Measurements from ENCODE around the gene PSMB2.
A peak's percentile ranks its signal among the peaks of the same experiment; 100 is the strongest.

The PSMB2 gene

DNA sequence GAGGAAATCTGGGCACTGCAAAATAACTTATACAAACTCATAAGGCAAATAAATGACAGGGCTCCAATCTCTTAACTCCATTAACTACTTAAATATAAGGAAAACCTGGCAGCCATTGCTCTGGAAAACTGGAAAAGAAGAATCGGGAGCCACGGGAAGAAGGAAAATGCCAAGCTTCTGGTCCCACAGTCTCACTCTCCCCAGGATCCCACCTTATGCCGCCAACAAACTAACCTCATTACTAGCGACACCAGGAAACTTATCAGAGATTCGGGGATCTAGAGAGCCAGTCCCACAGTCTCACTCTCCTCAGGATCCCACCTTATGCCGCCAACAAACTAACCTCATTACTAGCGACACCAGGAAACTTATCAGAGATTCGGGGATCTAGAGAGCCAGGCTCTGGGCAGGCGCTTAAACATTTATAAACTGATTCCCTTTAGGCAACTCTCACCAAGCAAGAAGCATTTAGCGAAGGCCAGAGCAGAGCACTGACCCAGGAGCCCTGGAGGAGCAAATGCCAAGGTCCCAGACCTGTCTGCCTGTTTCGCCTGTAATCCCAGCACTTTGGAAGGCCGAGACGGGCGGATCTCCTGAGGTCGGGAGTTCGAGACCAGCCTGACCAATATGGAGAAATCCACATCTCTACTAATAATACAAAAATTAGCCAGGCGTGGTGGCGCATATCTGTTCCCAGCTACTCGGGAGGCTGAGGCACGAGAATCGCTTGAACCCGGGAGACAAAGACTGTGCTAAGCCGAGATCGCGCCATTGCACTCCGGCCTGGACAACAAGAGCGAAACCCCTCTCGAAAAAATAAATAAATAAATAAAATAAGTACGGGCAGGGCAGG lies 720 bp downstream of the PSMB2 start:
- Histone ChIP-seq H4K12ac (ENCODE audit: low read depth, low read length) (peak overlapping the region; percentile 86), H3K27ac (ENCODE audit: low read depth, low read length) (no peak overlapping the region), H3K9ac (ENCODE audit: low read length) (peak overlapping the region; percentile 96), H3K23ac (ENCODE audit: low read length) (no peak overlapping the region), H2BK12ac (ENCODE audit: low read length) (no peak overlapping the region), H3K36me3 (ENCODE audit: control insufficient read depth in 1 of 2, insufficient read depth in 2 of 2, low read length in 2 of 2) (peaks cover 0 to 2% of the 10 kb centered on the region in 2 experiments), H3K79me2 (ENCODE audit: control insufficient read depth, insufficient read depth, low read length, poor library complexity) (peaks cover 9% of the 10 kb centered on the region), H3K9me3 (ENCODE audit: insufficient read depth, low read depth, low read length) (no peaks in the 10 kb centered on the region), H4K91ac (ENCODE audit: low read depth, low read length) (peak overlapping the region; percentile 91), H3K4ac (ENCODE audit: low read depth, low read length) (peak overlapping the region; percentile 96), H4K8ac (ENCODE audit: low read depth, low read length) (peak overlapping the region; percentile 93), H3K18ac (ENCODE audit: low read length) (peak overlapping the region; percentile 15), H2BK5ac (ENCODE audit: low read depth, low read length, poor library complexity) (peak overlapping the region; percentile 71), H3K4me2 (ENCODE audit: low read length) (peak overlapping the region; percentile 74), H2BK120ac (ENCODE audit: insufficient read depth, low read length, poor library complexity) (peak overlapping the region; percentile 82), H3K79me1 (ENCODE audit: low read length) (peaks cover 9% of the 10 kb centered on the region), H2AK5ac (ENCODE audit: low read length) (peak overlapping the region; percentile 84), H3K4me3 (ENCODE audit: low read depth, low read length) (peak overlapping the region; percentile 92), H3K14ac (ENCODE audit: low read length) (peak overlapping the region; percentile 35), H3K4me1 (ENCODE audit: control insufficient read depth in 1 of 2, insufficient read depth in 2 of 2, low read length in 2 of 2) (no peaks in the 10 kb centered on the region), H3K27me3 (ENCODE audit: insufficient read depth, low read length) (no peaks in the 10 kb centered on the region), H2AFZ (ENCODE audit: insufficient read depth, low read length, poor library complexity) (no peak overlapping the region)
- no CpG with 5 or more reads among the region's 29 CpGs for WGBS (ENCODE audit: extremely low coverage, insufficient coverage, insufficient read length)
- peak in 1 of 2 donors; percentile 2 for DNase-seq

GRCh38 chr1:35637401-35637809 lies 3.9 kb downstream of the PSMB2 start:
- Histone ChIP-seq H3K23ac (ENCODE audit: low read length) (no peak overlapping the region), H2AK5ac (ENCODE audit: low read length) (no peak overlapping the region), H2BK5ac (ENCODE audit: low read depth, low read length, poor library complexity) (no peak overlapping the region), H3K4me2 (ENCODE audit: low read length) (no peak overlapping the region), H2AFZ (ENCODE audit: insufficient read depth, low read length, poor library complexity) (no peak overlapping the region), H3K27ac (ENCODE audit: low read depth, low read length) (no peak overlapping the region), H4K8ac (ENCODE audit: low read depth, low read length) (no peak overlapping the region), H3K9ac (ENCODE audit: low read length) (no peak overlapping the region), H3K9me3 (ENCODE audit: insufficient read depth, low read depth, low read length) (no peaks in the 10 kb centered on the region), H3K14ac (ENCODE audit: low read length) (no peak overlapping the region), H3K18ac (ENCODE audit: low read length) (no peak overlapping the region), H3K4ac (ENCODE audit: low read depth, low read length) (no peak overlapping the region), H3K27me3 (ENCODE audit: insufficient read depth, low read length) (no peaks in the 10 kb centered on the region), H3K79me2 (ENCODE audit: control insufficient read depth, insufficient read depth, low read length, poor library complexity) (peaks cover 9% of the 10 kb centered on the region), H4K12ac (ENCODE audit: low read depth, low read length) (no peak overlapping the region), H3K36me3 (ENCODE audit: control insufficient read depth in 1 of 2, insufficient read depth in 2 of 2, low read length in 2 of 2) (peaks cover 15 to 19% of the 10 kb centered on the region in 2 experiments), H3K79me1 (ENCODE audit: low read length) (peaks cover 9% of the 10 kb centered on the region), H3K4me1 (ENCODE audit: control insufficient read depth in 1 of 2, insufficient read depth in 2 of 2, low read length in 2 of 2) (no peaks in the 10 kb centered on the region), H2BK120ac (ENCODE audit: insufficient read depth, low read length, poor library complexity) (no peak overlapping the region), H4K91ac (ENCODE audit: low read depth, low read length) (no peak overlapping the region), H2BK12ac (ENCODE audit: low read length) (no peak overlapping the region), H3K4me3 (ENCODE audit: low read depth, low read length) (no peak overlapping the region)
- WGBS (ENCODE audit: extremely low coverage, insufficient coverage, insufficient read length): no CpG with 5 or more reads among the region's 1 CpG
- peak; percentile 8 to 86 for DNase-seq

- H3K4ac ChIP-seq (ENCODE audit: low read depth, low read length): no peak overlapping the region
- no peak overlapping the region for H2AK5ac ChIP-seq (ENCODE audit: low read length)
- no peak overlapping the region for H4K12ac ChIP-seq (ENCODE audit: low read depth, low read length)
- no peak overlapping the region for H3K4me3 ChIP-seq (ENCODE audit: low read depth, low read length)
- H3K14ac ChIP-seq (ENCODE audit: low read length): no peak overlapping the region
- no peaks in the 10 kb centered on the region for H3K27me3 ChIP-seq (ENCODE audit: insufficient read depth, low read length)
- H3K4me1 ChIP-seq (ENCODE audit: control insufficient read depth in 1 of 2, insufficient read depth in 2 of 2, low read length in 2 of 2): no peaks in the 10 kb centered on the region
- H3K9ac ChIP-seq (ENCODE audit: low read length): no peak overlapping the region
- no peak overlapping the region for H2BK5ac ChIP-seq (ENCODE audit: low read depth, low read length, poor library complexity)
- no peak overlapping the region for H4K91ac ChIP-seq (ENCODE audit: low read depth, low read length)
- H3K4me2 ChIP-seq (ENCODE audit: low read length): no peak overlapping the region
- no peak overlapping the region for H4K8ac ChIP-seq (ENCODE audit: low read depth, low read length)
- no peaks in the 10 kb centered on the region for H3K79me1 ChIP-seq (ENCODE audit: low read length)
- H3K79me2 ChIP-seq (ENCODE audit: control insufficient read depth, insufficient read depth, low read length, poor library complexity): no peaks in the 10 kb centered on the region
- H3K27ac ChIP-seq (ENCODE audit: low read depth, low read length): no peak overlapping the region
- peak; percentile 6 to 90 for DNase-seq
- no peak overlapping the region for H2BK12ac ChIP-seq (ENCODE audit: low read length)
- no peak overlapping the region for H3K18ac ChIP-seq (ENCODE audit: low read length)
- H3K36me3 ChIP-seq (ENCODE audit: control insufficient read depth in 1 of 2, insufficient read depth in 2 of 2, low read length in 2 of 2): peaks cover 21 to 37% of the 10 kb centered on the region in 2 experiments
- H2BK120ac ChIP-seq (ENCODE audit: insufficient read depth, low read length, poor library complexity): no peak overlapping the region
- no peaks in the 10 kb centered on the region for H3K9me3 ChIP-seq (ENCODE audit: insufficient read depth, low read depth, low read length)
- no peak overlapping the region for H2AFZ ChIP-seq (ENCODE audit: insufficient read depth, low read length, poor library complexity)
- H3K23ac ChIP-seq (ENCODE audit: low read length): no peak overlapping the region
These were observed 7.8 kb downstream of the PSMB2 start for GRCh38 chr1:35633547-35633946.

- Histone ChIP-seq H3K4me3 (ENCODE audit: low read depth, low read length) (no peak overlapping the region), H3K27ac (ENCODE audit: low read depth, low read length) (no peak overlapping the region), H2BK12ac (ENCODE audit: low read length) (no peak overlapping the region), H2AFZ (ENCODE audit: insufficient read depth, low read length, poor library complexity) (no peak overlapping the region), H4K91ac (ENCODE audit: low read depth, low read length) (no peak overlapping the region), H3K9me3 (ENCODE audit: insufficient read depth, low read depth, low read length) (no peaks in the 10 kb centered on the region), H3K4ac (ENCODE audit: low read depth, low read length) (no peak overlapping the region), H2AK5ac (ENCODE audit: low read length) (no peak overlapping the region), H3K18ac (ENCODE audit: low read length) (no peak overlapping the region), H3K79me2 (ENCODE audit: control insufficient read depth, insufficient read depth, low read length, poor library complexity) (no peaks in the 10 kb centered on the region), H3K27me3 (ENCODE audit: insufficient read depth, low read length) (no peaks in the 10 kb centered on the region), H2BK120ac (ENCODE audit: insufficient read depth, low read length, poor library complexity) (no peak overlapping the region), H2BK5ac (ENCODE audit: low read depth, low read length, poor library complexity) (no peak overlapping the region), H3K23ac (ENCODE audit: low read length) (no peak overlapping the region), H3K4me2 (ENCODE audit: low read length) (no peak overlapping the region), H3K9ac (ENCODE audit: low read length) (no peak overlapping the region), H4K12ac (ENCODE audit: low read depth, low read length) (no peak overlapping the region), H3K14ac (ENCODE audit: low read length) (no peak overlapping the region), H3K79me1 (ENCODE audit: low read length) (no peaks in the 10 kb centered on the region), H4K8ac (ENCODE audit: low read depth, low read length) (no peak overlapping the region), H3K4me1 (ENCODE audit: control insufficient read depth in 1 of 2, insufficient read depth in 2 of 2, low read length in 2 of 2) (no peaks in the 10 kb centered on the region), H3K36me3 (ENCODE audit: control insufficient read depth in 1 of 2, insufficient read depth in 2 of 2, low read length in 2 of 2) (peaks cover 27 to 42% of the 10 kb centered on the region in 2 experiments)
- whole genome bisulfite sequencing (ENCODE audit: extremely low coverage, insufficient coverage, insufficient read length): no CpG with 5 or more reads among the region's 3 CpGs
- no peak for DNase-seq
These were observed 9.9 kb downstream of the PSMB2 start for GRCh38 chr1:35631396-35631795.
